Measurements from ENCODE around the gene AMN.

Gene AMN

DNA sequence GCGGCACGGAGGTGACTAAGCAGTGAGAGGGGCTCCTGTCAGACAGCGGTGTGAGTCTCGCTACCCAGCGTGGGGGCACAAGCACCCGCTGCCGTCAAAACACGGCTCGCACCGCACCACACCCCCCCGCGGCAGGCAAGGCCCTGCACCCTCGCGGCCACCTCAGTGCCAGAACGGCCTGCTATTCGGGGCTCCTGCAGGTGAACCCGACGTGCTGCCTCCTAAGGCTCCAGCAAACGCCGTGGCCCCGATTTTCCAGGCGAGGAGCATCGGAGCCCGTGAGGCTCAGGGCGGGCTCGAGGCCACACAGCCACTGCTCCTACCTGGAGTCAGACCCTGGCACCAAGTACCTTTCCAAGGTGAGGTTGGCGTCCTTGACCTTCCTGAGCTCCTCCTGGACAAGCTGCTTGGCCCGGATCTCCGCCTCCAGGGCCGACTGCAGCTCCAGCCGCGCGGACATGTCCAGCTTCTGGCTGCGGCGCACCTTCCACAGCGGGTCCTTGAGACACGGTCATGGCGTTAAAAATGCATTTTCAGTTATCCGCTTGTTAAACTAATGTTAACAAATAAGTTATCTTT is 41.8 kb downstream of the AMN start:
- DNase-seq (ENCODE audit: extremely low read depth in 1 of 2, low read depth in 1 of 2), result no peak

DNA sequence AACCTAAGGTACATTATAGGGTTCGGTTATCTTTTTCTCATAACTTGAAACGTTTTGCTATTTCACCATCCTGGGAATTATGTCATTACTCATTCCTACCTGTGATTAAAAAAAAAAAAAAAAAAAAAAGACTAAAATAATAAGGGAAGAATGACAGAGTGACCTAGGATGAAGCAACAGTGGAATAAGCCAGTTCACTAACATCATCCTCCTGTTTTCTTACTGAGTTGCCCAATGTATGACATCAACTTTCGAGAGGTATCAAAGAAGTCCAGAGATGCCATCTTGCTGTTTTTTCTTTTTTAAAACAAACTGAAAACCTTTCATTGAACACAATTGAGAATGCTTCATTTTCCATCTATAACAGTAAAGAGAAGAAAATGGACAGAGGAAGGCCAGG is 42.8 kb downstream of the AMN start:
- no peak for DNase-seq (ENCODE audit: extremely low read depth in 1 of 2, low read depth in 1 of 2)

DNA sequence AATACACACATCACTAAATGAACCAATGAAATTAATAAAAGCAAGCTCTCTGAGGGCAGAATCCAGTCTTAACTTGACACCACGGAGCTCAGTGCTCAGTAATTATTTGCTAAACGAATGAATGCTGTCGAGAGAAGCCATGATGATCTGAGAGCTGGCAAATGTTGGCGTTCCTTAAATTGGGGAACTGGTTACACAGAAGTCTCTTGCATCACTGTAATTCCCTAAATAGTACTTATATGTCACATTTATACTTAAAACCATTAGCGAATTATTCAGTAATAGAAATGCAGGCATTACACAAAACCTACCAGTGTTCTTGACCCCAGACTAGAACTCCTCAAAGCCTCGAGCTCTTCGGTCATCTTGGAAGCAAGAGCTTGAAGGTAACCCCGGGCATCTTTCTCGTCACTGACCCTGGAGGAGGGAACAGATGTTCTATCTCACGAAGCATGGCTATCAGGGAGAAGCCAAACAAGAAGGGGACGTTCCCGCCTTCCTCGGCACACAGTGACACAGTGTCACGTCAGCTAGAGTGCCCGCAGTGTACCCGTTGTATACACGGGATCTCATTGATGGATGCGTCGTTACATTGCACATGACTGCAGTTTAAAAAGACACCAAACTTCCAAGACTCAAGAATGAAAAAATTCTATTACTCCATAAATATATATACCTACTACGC is 43.6 kb downstream of the AMN start:
- no peak for DNase-seq (ENCODE audit: extremely low read depth in 1 of 2, low read depth in 1 of 2)

DNA sequence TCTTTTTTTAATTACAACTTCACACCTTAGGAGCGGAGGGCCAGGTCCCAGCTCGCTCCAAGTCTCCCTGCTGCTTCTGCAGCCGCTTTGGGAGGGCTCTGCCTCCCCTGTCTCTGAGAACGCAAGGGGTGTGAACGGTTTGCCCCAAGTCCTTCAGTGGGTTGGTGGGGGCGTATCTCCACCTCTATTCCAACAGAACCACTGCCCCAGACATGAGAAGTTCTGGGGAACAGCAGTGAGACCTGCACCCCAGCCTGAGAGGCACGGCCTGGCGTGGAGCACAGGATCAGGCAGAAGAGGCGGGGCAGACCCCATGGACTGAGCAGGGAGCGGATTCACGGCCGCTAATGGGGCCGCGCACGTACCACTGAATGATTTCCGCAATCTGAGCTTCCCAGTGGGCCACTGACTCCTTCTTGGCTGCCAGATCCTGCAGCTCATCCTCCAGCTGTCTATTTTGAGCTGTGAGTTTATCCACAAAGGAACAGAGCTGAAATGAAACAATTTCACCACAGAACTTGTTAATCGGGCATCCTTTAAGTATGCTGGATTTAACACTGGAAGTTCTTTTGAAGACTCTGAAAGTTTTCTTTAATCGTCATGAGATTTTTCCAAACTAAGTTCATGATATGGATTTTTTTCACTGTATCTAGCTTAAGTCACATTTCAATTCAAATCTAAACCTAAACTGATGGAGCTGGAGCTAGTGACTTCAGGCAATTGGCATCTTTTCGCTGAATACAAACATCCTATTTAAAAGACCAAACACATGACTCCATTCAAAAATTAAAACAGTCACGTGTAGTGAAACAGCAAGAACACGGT is 44.4 kb downstream of the AMN start:
- DNase-seq (ENCODE audit: extremely low read depth in 1 of 2, low read depth in 1 of 2), result no peak

DNA sequence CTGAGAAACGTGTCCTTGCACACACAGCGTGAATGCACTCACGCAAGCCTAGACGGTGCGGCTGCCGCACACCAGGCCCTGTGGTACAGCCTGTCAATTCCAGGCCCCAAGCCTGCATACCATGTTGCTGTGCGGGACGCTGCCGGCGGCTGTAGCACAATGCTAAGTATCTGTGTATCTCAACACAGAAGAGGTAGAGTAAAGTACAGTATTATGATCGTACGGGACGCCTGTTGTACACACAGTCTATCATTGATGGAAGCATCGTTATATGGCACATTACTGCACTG is 45.0 kb downstream of the AMN start:
- DNase-seq (ENCODE audit: extremely low read depth in 1 of 2, low read depth in 1 of 2), result no peak

DNA sequence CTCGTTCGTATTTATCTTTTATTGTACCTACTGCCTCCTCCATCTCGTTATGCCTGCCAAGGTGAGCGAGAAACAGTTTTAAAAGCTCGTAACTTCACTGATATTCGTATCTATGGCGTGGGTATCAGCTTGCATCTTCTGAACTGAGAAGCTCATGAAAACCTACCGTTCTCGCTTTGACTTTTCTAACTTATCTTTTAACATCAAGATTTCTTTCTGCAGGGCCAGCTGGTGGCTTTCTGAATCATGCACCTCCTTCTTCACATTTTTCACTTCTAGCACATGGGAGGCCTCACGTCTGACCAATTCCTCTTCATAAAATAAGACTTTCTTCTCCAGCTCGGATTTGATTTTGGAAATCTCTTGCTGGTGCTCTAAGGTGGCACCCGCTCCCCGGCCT is 45.8 kb downstream of the AMN start:
- DNase-seq (ENCODE audit: extremely low read depth in 1 of 2, low read depth in 1 of 2), result no peak

DNA sequence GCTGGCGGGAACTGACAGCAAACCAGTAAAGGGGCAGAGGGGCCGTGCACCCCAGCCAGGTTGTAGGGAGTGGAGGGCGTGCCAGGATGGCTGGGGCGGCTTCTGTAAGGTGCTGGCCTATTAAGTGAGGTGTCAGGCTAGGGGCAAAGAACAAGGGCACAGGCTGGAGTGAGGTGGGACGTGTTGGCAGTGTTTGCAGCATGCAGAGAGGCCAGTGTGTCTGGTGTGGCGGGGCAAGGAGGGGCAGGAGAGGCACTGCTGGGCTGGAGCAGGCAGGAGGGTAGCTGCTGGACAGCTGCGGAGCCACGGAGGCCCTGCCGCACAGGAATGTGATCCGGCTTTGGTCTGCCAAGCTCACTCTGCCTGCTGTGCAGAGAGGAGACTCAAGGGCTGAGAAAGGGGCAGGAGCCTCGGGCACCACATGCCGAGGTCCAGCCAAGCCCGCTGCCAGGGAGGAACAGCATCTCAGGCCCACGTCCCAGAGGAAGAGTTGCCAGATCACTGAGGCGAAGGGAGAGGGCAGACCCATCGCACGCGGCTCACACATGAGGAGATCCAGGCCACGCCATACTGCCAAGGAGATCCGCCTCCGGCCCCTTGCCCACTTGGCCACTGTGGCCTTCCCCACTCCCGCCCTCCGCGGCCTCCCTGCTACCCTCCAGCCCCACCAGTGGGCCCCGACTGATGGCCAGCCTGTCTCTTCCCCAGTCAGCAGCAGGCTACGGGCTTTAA is 46.8 kb downstream of the AMN start:
- DNase-seq (ENCODE audit: extremely low read depth in 1 of 2, low read depth in 1 of 2), result no peak

DNA sequence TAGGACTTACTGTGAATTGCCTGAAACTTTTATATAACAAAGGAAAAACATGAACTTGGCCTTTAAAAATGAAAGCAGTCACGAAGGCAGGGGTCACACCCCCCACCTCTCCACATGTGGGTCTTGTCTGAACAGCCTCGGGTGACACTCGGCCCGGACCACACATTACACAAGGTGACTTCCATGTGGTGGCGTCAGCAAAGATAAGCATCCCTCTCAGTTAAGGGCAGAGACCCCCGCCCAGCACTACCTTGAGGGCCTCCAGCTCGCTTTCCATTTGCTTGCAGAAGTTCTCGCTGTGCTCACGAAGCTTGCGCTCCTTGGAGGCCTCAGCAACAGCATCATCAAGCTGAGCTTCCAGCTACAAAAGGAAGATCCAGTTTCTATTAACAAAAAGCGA is 47.4 kb downstream of the AMN start:
- DNase-seq (ENCODE audit: extremely low read depth in 1 of 2, low read depth in 1 of 2), result no peak

DNA sequence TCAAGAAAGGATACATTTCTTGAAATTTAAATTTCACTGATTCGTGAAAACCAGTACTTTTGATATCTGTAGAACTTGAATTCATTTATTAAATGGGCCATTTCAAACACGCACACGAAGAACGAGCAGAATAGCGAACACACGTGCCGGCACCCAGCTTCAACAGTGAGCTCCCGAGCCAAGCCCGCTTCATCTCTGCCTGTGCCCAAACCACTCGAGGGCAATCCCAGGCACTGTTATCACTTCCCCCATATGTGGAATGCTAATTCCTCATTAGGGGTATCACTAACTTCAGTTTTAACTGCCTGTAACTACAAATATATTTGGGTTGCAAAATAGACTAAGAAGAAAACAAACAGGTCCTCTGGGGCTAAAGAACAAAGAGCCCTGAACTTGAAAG is 48.0 kb downstream of the AMN start:
- no peak for DNase-seq (ENCODE audit: extremely low read depth in 1 of 2, low read depth in 1 of 2)

DNA sequence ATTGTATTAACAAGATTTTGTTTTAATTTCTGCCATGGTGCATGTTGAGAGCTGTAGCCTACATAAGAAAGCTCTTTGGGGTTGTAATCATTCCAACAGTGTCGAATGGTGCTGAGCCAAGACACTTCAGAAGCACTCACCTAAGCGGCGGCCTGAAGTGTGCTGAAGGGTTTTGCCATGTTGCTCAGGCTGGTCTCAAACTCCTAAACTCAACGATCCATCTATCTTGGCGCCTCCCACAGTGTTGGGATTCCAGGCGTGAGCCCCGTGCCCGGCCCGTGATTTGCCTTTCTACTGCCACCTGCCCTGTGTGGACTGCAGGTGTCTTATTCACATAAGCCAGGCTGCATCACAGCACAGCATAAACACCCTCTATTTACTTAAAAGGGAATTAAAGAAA is 48.9 kb downstream of the AMN start:
- no peak for DNase-seq (ENCODE audit: extremely low read depth in 1 of 2, low read depth in 1 of 2)

DNA sequence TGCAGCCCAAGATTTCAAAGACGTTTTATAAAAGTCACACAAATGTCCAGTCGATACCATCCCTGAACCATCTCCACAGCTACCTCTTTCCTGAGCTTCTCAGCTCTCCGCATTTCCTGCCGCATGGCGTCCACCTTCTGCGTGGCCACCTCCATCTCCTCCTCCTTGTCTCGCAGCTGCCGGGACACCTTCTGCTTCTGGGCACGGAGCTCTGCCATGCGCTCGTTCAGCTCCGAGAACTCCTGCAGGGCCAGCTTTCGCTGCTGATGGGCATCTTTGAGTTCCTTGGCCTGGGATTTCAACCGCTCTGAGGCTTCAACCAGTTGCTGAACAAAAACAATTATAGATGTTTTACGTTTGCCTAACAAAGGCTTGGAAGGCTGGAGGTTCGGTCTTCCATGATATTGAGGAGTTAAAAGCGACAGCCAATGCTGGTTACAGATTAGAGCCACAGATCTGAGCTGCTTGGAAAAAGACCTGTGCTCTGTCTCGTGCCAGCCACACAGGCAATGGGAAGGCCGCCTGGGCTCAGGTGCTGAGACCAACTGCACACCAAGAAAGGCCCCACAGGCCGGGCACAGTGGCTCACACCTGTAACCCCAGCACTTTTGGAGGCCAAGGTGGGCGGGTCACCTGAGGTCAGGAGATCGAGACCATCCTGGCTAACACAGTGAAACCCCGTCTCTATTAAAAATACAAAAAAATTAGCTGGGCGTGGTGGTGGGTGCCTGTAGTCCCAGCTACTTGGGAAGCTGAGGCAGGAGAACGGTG is 49.6 kb downstream of the AMN start:
- no peak for DNase-seq (ENCODE audit: extremely low read depth in 1 of 2, low read depth in 1 of 2)

DNA sequence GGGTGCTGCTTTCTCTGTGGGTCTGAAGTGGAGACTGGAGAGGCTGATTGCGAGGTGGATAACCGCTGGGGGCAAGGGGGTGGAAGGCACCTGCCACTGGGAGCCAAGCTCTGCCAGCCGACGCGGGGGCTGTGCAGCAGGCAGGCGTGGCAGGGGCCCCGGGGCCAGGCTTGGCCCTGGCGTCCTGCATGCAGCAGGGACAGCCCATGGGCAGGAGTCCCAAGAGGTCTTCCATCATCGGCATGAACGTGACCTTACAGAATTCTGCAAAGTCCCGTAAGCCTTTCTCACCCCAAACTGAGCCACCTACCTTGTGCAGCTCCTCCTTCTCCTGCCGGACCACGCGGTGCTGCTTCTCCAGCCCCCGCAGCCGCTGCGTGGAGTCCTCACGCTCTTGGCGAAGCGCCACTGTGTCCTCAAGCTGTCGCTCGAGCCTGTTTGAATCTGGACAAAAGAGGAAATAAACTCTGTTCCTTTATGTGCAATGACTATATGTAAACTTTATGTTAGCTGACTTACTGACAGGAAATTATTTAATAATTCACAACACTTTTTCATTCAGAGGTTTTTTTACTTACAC is 51.3 kb downstream of the AMN start:
- DNase-seq (ENCODE audit: extremely low read depth in 1 of 2, low read depth in 1 of 2), result no peak

DNA sequence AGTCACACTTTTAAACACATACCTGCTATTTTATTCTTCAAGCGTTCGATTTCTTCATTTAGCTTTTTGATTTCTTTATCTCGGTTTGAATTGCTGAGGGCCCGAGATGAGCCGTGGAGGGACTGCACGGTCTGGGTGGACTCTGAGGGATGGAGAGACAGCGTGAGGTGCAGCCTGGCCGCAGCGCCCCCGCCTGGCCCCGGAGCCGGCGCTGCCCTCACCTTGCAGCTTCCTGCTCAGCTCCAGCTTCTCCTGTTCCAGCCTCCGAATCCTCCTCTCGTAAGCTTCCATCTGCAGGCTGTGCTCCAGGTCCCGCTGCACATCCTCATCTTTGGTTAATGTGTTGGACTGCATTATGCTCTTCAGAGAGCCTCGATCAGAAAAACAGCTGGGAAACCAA is 53.2 kb downstream of the AMN start:
- no peak for DNase-seq (ENCODE audit: extremely low read depth in 1 of 2, low read depth in 1 of 2)

DNA sequence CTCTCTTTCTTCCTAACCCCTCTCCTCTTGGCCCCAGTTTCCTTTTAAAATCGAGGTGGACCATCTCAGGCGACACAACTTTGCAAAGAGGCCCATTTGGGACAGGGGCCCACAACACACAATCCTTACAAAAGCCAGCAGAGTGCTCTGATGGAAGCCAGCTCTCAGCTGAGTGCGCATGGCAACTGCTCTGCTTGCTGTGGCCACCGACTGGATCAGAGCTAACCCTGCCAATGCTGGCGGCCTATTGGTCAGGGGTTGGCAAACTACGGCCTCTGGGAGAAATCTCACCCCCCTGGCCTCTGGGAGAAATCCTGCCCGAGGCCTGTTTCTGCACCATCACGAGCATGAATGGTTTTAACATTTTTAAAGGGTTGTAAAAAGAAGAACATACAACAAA is 55.0 kb downstream of the AMN start:
- DNase-seq (ENCODE audit: extremely low read depth in 1 of 2, low read depth in 1 of 2), result no peak

DNA sequence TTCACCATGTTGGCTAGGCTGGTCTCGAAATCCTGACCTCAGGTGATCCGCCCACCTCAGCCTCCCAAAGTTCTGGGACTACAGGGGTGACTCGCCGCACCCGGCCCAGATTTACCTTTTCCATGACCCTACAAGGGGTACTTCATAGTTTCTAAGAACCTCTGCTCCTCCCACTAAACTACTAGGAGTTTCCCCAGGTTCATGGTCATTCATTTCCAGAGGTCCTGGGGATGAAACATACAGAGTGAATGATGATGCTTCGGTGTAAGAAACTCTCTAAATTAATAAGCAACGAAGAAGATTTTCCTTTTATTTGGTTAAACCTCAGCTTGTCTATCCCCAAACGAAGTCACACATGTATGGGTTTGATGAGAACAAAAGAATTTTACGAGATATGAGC is 56.9 kb downstream of the AMN start:
- peak in 1 of 2 donors; percentile 28 for DNase-seq (ENCODE audit: extremely low read depth in 1 of 2, low read depth in 1 of 2)

DNA sequence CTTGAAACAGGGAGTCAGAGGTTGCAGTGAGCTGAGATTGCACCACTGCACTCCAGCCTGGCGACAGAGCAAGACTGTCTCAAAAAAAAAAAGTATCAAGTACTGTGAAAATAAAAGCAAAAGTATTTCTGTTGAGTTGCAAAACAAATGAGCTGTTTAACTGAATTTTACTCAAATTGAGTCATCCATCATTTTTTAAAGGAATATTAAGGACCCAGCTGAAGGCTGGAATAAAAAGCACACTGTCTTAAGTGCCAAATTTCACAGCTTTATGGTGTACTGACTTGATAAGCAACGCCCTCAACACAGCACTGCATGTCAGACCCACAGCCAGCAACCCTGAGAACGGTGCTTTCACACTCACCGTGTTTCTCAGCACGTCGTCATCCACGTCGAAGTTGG is 57.9 kb downstream of the AMN start:
- no peak for DNase-seq (ENCODE audit: extremely low read depth in 1 of 2, low read depth in 1 of 2)
